B cell (primary cell): ENCODE measurements around the gene SSH3. TPM values are rescaled to one million over a fixed set of nuclear protein-coding genes. Genes with fewer than 3 reads are reported as not detected.

Experiments
- ATAC-seq: fragments of 200-7000 bp; cut with Tn5 transposase; one replicate; pipeline ENCODE4 v1.10.0; 2021; ENCODE audit warnings: low read depth, mild to moderate bottlenecking, moderate number of reproducible peaks, moderate library complexity
- CTCF ChIA-PET: fragments of 350-600 bp; sonication (Branson Sonifier 250); formaldehyde crosslinking; loops from one replicate; lab custom pipeline; 2021; ENCODE audit warnings: antibody characterized with exemption, inconsistent platforms; lab: Charles Lee
- POLR2A ChIA-PET: fragments of 350-600 bp; sonication (Branson Sonifier 250); formaldehyde crosslinking; loops from one replicate; lab custom pipeline; 2021; ENCODE audit warnings: antibody characterized with exemption; lab: Charles Lee
- DNase-seq: peaks from one replicate; pipeline ENCODE4 v3.0.0; 2013
- H2AFZ ChIP-seq: 2 replicates; pipeline ENCODE4 v1.6.1; 2012; ENCODE audit warnings: mild to moderate bottlenecking, low read depth, low read length; ENCODE audit not compliant: insufficient read depth, poor library complexity, severe bottlenecking
- H3K27ac ChIP-seq, 2 donors: 1 replicate in 1 of 2; 2 replicates in 1 of 2; pipeline ENCODE4 v1.5.1; 2012 to 2013; ENCODE audit warnings: low read length in 2 of 2, mild to moderate bottlenecking in 2 of 2, moderate library complexity in 1 of 2
- H3K27me3 ChIP-seq, 4 experiments: fragments of 200-600 bp in 1 of 4; sonication (generic) in 1 of 4; replicated peaks in 1 of 4; 1 replicate in 2 of 4; 2 replicates in 2 of 4; pipeline versions ENCODE4 v1.6.1 to v1.7.0; 2013 to 2016; ENCODE audit warnings: low read length in 3 of 4, mild to moderate bottlenecking in 2 of 4, mixed read lengths in 1 of 4, moderate library complexity in 1 of 4; ENCODE audit not compliant: insufficient read depth in 4 of 4, control insufficient read depth in 3 of 4; ENCODE audit errors: control extremely low read depth in 1 of 4
- H3K36me3 ChIP-seq, 2 experiments: replicated peaks in 1 of 2; 1 replicate in 1 of 2; 2 replicates in 1 of 2; pipeline versions ENCODE4 v1.6.1 to v1.7.1; 2013; ENCODE audit warnings: low read length in 1 of 2; ENCODE audit not compliant: insufficient read depth in 2 of 2, control insufficient read depth in 1 of 2; ENCODE audit errors: control extremely low read depth in 1 of 2, extremely low read depth in 1 of 2
- H3K4me1 ChIP-seq, 2 donors: fragments of 200-600 bp in 1 of 2; sonication (generic) in 1 of 2; 1 replicate in 1 of 2; 2 replicates in 1 of 2; pipeline versions ENCODE4 v1.5.1 to v1.6.1; 2013 to 2017; ENCODE audit warnings: low read length in 2 of 2; ENCODE audit not compliant: control insufficient read depth in 2 of 2, insufficient read depth in 2 of 2
- H3K4me2 ChIP-seq: replicated peaks from 2 replicates; pipeline ENCODE3; 2012; ENCODE audit warnings: mild to moderate bottlenecking, low read depth, low read length; ENCODE audit not compliant: poor library complexity, severe bottlenecking
- H3K4me3 ChIP-seq, 5 experiments: fragments of 200-600 bp in 1 of 5; sonication (generic) in 1 of 5; 1 replicate in 3 of 5; 2 replicates in 2 of 5; pipeline versions ENCODE4 v1.5.1 to v1.7.0; 2011 to 2016; ENCODE audit warnings: low read length in 4 of 5, mild to moderate bottlenecking in 4 of 5, low read depth in 2 of 5, control low read depth in 1 of 5, moderate library complexity in 1 of 5; ENCODE audit not compliant: insufficient read depth in 1 of 5; ENCODE audit errors: control extremely low read depth in 1 of 5, extremely low read depth in 1 of 5
- H3K79me2 ChIP-seq: fragments of 200-600 bp; sonication (generic); one replicate; pipeline ENCODE4 v1.6.0; 2016; ENCODE audit warnings: low read length; ENCODE audit not compliant: control insufficient read depth, insufficient read depth
- H3K9ac ChIP-seq: fragments of 200-600 bp; sonication (generic); 2 replicates; pipeline ENCODE4 v1.6.1; 2017; ENCODE audit warnings: mild to moderate bottlenecking, low read length, moderate library complexity
- H3K9me3 ChIP-seq, 3 donors: one replicate each; pipeline versions ENCODE4 v1.6.1 to v1.7.1; 2013; ENCODE audit warnings: low read length in 2 of 3; ENCODE audit not compliant: control insufficient read depth in 2 of 3, insufficient read depth in 1 of 3; ENCODE audit errors: control extremely low read depth in 1 of 3
- H4K20me1 ChIP-seq: 2 replicates; pipeline ENCODE4 v1.6.0; 2012; ENCODE audit warnings: mild to moderate bottlenecking, low read length; ENCODE audit not compliant: insufficient read depth, control insufficient read depth, poor library complexity, severe bottlenecking
- H3K27ac Mint-ChIP-seq: one replicate; pipeline ENCODE4 v1.8.0; 2021; ENCODE audit warnings: mixed read lengths
- H3K27me3 Mint-ChIP-seq: one replicate; pipeline ENCODE4 v1.8.0; 2021; ENCODE audit warnings: mixed read lengths
- H3K4me1 Mint-ChIP-seq: one replicate; pipeline ENCODE4 v1.8.0; 2021; ENCODE audit warnings: mixed read lengths
- H3K4me3 Mint-ChIP-seq: one replicate; pipeline ENCODE4 v1.8.0; 2021; ENCODE audit warnings: mixed read lengths
- H3K9me3 Mint-ChIP-seq: one replicate; pipeline ENCODE4 v1.8.0; 2022; ENCODE audit warnings: mixed read lengths; ENCODE audit not compliant: insufficient read depth
- CTCF ChIP-seq: fragments of 200-600 bp; IDR thresholded peaks from one replicate; pipeline ENCODE4 v1.8.0; 2022; ENCODE audit warnings: antibody characterized with exemption, mild to moderate bottlenecking
- EZH2 ChIP-seq: IDR thresholded peaks from 2 replicates; pipeline ENCODE4 v1.6.1; 2012; ENCODE audit warnings: borderline replicate concordance, low read depth, mild to moderate bottlenecking, moderate library complexity, low read length; ENCODE audit not compliant: insufficient read depth, poor library complexity, severe bottlenecking
- WGBS: methylation state at CpG from one replicate; pipeline ENCODE4 v1.1.5; 2013; ENCODE audit warnings: missing lambda C conversion rate; ENCODE audit not compliant: insufficient coverage; 5-methylcytosine and 5-hydroxymethylcytosine counted together
- intact Hi-C: fragments of 100-400 bp; cut with micrococcal nuclease; formaldehyde crosslinking; loops from one replicate; pipeline ENCODE4 v1.10.0; 2022
- polyA plus RNA-seq: library from polyadenylated mRNA; depleted of rRNA; stranded (reverse); fragments of >200 nt; gene quantifications from 2 replicates; pipeline ENCODE4 v1.2.3, GENCODE V29; 2012
- total RNA-seq, 2 donors: library from RNA; stranded (reverse); fragments of 120-200 nt in 1 of 2; gene quantifications; 1 replicate in 1 of 2; 2 replicates in 1 of 2; pipeline versions ENCODE4 v1.2.3 to v1.2.4, GENCODE V29; 2013 to 2022

SSH3 gene
- total and polyA plus RNA-seq, 2 donors (not counting 1 experiment from before 2014, with no cell fraction given), result 4.0 to 7.2 TPM

GRCh38 chr11:67299471-67300191, 3.7 kb upstream of the SSH3 start:
- H3K79me2 ChIP-seq, result peaks cover 53% of the 10 kb centered on the region
- no peak overlapping the region for H3K27ac ChIP-seq
- DNase-seq (no peak), ATAC-seq (no peak)
- H2AFZ ChIP-seq, result no peak overlapping the region
- no peak overlapping the region for H3K27ac Mint-ChIP-seq
- peaks cover 8 to 64% of the 10 kb centered on the region in 2 experiments for H3K36me3 ChIP-seq
- CTCF ChIA-PET, result interaction anchor here (2.9 kb wide), 1 partner anchor 37 kb away, joined by 11 read pairs; no protein-coding TSS in a partner anchor
- POLR2A ChIA-PET, result no interaction called here
- no peak overlapping the region for H3K4me2 ChIP-seq
- H3K9me3 Mint-ChIP-seq, result peaks cover 4% of the 10 kb centered on the region
- H3K4me3 Mint-ChIP-seq, result no peak overlapping the region
- TF ChIP-seq EZH2 (no peak), CTCF (no peak)
- WGBS, result 97% methylated on average over 26 of the region's 29 CpGs
- no peak overlapping the region for H3K4me3 ChIP-seq
- peaks cover 43% of the 10 kb centered on the region for H4K20me1 ChIP-seq
- no peaks in the 10 kb centered on the region for H3K27me3 ChIP-seq
- H3K4me1 ChIP-seq, result peaks cover 3 to 4% of the 10 kb centered on the region in 2 donors
- H3K27me3 Mint-ChIP-seq, result no peaks in the 10 kb centered on the region
- peaks cover 7 to 15% (median 15%) of the 10 kb centered on the region in 3 donors for H3K9me3 ChIP-seq
- H3K9ac ChIP-seq, result no peak overlapping the region
- H3K4me1 Mint-ChIP-seq, result peaks cover 5% of the 10 kb centered on the region
- intact Hi-C loops, result no loop called here

- 96% methylated on average over 13 of the region's 13 CpGs for WGBS
- H3K4me1 ChIP-seq, result peaks cover 3 to 4% of the 10 kb centered on the region in 2 donors
Observed at GRCh38 chr11:67300256-67300755, 3.0 kb upstream of the SSH3 start.

More at GRCh38 chr11:67300256-67300755, 3.0 kb upstream of the SSH3 start:
- no peak overlapping the region for H3K4me2 ChIP-seq
- intact Hi-C loops, result no loop called here
- H3K27me3 ChIP-seq, result no peaks in the 10 kb centered on the region
- CTCF ChIA-PET, result interaction anchor here (2.9 kb wide), 1 partner anchor 38 kb away, joined by 11 read pairs; no protein-coding TSS in a partner anchor
- POLR2A ChIA-PET, result interaction anchor here (1.3 kb wide), 1 partner anchor 116 kb away, joined by 4 read pairs; no protein-coding TSS in a partner anchor
- H3K27ac Mint-ChIP-seq, result no peak overlapping the region
- peaks cover 3% of the 10 kb centered on the region for H3K4me1 Mint-ChIP-seq
- H3K27ac ChIP-seq, result no peak overlapping the region
- H3K4me3 ChIP-seq, result no peak overlapping the region
- peaks cover 4% of the 10 kb centered on the region for H3K9me3 Mint-ChIP-seq
- no peak for ATAC-seq
- H3K4me3 Mint-ChIP-seq, result no peak overlapping the region
- H2AFZ ChIP-seq, result no peak overlapping the region
- H3K9me3 ChIP-seq, result peaks cover 6 to 13% (median 11%) of the 10 kb centered on the region in 3 donors
- TF ChIP-seq EZH2 (no peak), CTCF (no peak)
- H3K27me3 Mint-ChIP-seq, result no peaks in the 10 kb centered on the region
- peaks cover 8 to 62% of the 10 kb centered on the region in 2 experiments for H3K36me3 ChIP-seq
- H3K79me2 ChIP-seq, result peaks cover 46% of the 10 kb centered on the region
- DNase-seq, result no peak
- peaks cover 43% of the 10 kb centered on the region for H4K20me1 ChIP-seq
- H3K9ac ChIP-seq, result no peak overlapping the region
